ENCODE data around the gene C6.

DNA sequence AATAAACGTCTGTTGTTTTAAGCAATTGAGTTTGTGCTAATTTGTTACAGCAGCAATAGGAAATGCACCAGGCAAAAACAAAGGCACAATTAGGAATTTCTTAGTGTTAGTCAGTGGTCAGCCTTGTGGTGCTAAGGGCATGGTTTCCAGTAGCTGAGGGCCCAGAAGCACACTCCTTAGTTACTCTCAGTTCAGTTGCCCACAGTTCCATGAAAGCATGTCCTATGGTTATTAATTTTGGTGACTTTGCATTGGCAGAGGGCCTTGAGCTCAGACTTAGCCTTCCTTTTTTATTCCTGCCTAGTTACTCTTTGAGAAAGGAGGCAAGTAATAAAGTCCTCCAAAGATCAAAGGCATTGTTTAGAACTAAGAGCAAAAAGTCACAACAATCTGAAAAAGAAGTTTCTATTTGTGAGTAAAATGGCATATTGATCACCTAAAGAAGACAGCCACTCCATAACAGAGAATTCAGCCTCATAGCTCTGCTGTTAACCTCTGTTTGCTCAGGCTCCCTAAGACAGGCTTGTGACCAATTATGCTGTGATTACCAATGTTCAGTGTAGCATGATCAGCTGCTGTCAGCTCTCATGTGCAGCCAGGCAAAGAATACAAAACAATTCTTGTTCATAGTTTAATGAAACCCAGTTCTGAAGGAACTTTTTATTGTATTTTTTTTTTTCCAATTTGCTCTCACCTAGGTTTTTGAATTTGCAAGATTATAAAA lies 85.2 kb downstream of the C6 start:
- TF ChIP-seq, protein P1, sequence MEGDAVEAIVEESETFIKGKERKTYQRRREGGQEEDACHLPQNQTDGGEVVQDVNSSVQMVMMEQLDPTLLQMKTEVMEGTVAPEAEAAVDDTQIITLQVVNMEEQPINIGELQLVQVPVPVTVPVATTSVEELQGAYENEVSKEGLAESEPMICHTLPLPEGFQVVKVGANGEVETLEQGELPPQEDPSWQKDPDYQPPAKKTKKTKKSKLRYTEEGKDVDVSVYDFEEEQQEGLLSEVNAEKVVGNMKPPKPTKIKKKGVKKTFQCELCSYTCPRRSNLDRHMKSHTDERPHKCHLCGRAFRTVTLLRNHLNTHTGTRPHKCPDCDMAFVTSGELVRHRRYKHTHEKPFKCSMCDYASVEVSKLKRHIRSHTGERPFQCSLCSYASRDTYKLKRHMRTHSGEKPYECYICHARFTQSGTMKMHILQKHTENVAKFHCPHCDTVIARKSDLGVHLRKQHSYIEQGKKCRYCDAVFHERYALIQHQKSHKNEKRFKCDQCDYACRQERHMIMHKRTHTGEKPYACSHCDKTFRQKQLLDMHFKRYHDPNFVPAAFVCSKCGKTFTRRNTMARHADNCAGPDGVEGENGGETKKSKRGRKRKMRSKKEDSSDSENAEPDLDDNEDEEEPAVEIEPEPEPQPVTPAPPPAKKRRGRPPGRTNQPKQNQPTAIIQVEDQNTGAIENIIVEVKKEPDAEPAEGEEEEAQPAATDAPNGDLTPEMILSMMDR (IDR thresholded peaks at IDR 0.05 in 8 of 11, conservative IDR thresholded peaks at IDR 0.05 in 3 of 11), result no peak
- TF ChIP-seq POLR2A (IDR thresholded peaks at IDR 0.05), result no peak
